IPS DF 6.9 (cell line): ENCODE results near the gene PER2.

Experiments
- DNase-seq: peaks from one replicate; pipeline ENCODE4 v3.0.0-alpha.2; 2013; ENCODE audit warnings: low read depth, low spot score
- H3K27ac ChIP-seq: one replicate; pipeline ENCODE4 v1.5.1; 2013; ENCODE audit warnings: low read length, control low read depth
- H3K27me3 ChIP-seq: 2 replicates; pipeline ENCODE4 v1.6.1; 2013; ENCODE audit warnings: mild to moderate bottlenecking, low read length; ENCODE audit not compliant: control insufficient read depth, insufficient read depth
- H3K36me3 ChIP-seq: 2 replicates; pipeline ENCODE4 v1.6.1; 2013; ENCODE audit warnings: low read length; ENCODE audit not compliant: control insufficient read depth, insufficient read depth
- H3K4me1 ChIP-seq: 2 replicates; pipeline ENCODE4 v1.6.1; 2013; ENCODE audit warnings: low read length; ENCODE audit not compliant: control insufficient read depth, insufficient read depth
- H3K4me3 ChIP-seq: 2 replicates; pipeline ENCODE4 v1.5.1; 2013; ENCODE audit warnings: mild to moderate bottlenecking, low read length
- H3K9me3 ChIP-seq: 2 replicates; pipeline ENCODE4 v1.6.1; 2013; ENCODE audit warnings: low read length, inconsistent platforms; ENCODE audit not compliant: control insufficient read depth, insufficient read depth
- WGBS: extraction: QIAGEN DNeasy Blood & Tissue Kit; methylation state at CpG from one replicate; pipeline ENCODE4 v1.1.7; 2013; ENCODE audit warnings: mixed read lengths, missing lambda C conversion rate; ENCODE audit not compliant: insufficient read length, insufficient coverage; 5-methylcytosine and 5-hydroxymethylcytosine counted together

PER2 gene

GRCh38 chr2:238238766-238239542 is 49.5 kb downstream of the PER2 start:
- DNase-seq = no peak
- no peaks in the 10 kb centered on the region for H3K9me3 ChIP-seq
- no CpG with 5 or more reads among the region's 75 CpGs for WGBS
- peak overlapping the region; percentile 86; the same call in 1 of the 2 replicates for H3K4me3 ChIP-seq
- H3K4me1 ChIP-seq = peaks cover 2% of the 10 kb centered on the region
- no peaks in the 10 kb centered on the region for H3K36me3 ChIP-seq
- H3K27me3 ChIP-seq = peaks cover 10% of the 10 kb centered on the region; the same call in 1 of the 2 replicates
- H3K27ac ChIP-seq = no peak overlapping the region

- no peaks in the 10 kb centered on the region; the same call in none of the 2 replicates for H3K4me1 ChIP-seq
- no peak overlapping the region for H3K27ac ChIP-seq
- H3K4me3 ChIP-seq = no peak overlapping the region
- no peak for DNase-seq
- H3K9me3 ChIP-seq = no peaks in the 10 kb centered on the region
- no peaks in the 10 kb centered on the region for H3K36me3 ChIP-seq
- no CpG with 5 or more reads among the region's 5 CpGs for WGBS
- peaks cover 10% of the 10 kb centered on the region; the same call in 1 of the 2 replicates for H3K27me3 ChIP-seq
Observed at GRCh38 chr2:238238311-238238765, 50.1 kb downstream of the PER2 start.

- DNase-seq = no peak
- H3K4me3 ChIP-seq = no peak overlapping the region
- no peaks in the 10 kb centered on the region for H3K9me3 ChIP-seq
- H3K27ac ChIP-seq = no peak overlapping the region
- H3K27me3 ChIP-seq = peaks cover 10% of the 10 kb centered on the region; the same call in 1 of the 2 replicates
- no CpG with 5 or more reads among the region's 11 CpGs for WGBS
- H3K36me3 ChIP-seq = no peaks in the 10 kb centered on the region
- H3K4me1 ChIP-seq = no peaks in the 10 kb centered on the region; the same call in none of the 2 replicates
Observed at GRCh38 chr2:238237431-238238135, 50.8 kb downstream of the PER2 start.

GRCh38 chr2:238236571-238236970 is 51.8 kb downstream of the PER2 start:
- WGBS = no CpG with 5 or more reads among the region's 4 CpGs
- Histone ChIP-seq H3K27ac (no peak overlapping the region), H3K9me3 (no peaks in the 10 kb centered on the region), H3K4me3 (no peak overlapping the region), H3K36me3 (no peaks in the 10 kb centered on the region), H3K4me1 (no peaks in the 10 kb centered on the region; the same call in none of the 2 replicates), H3K27me3 (peaks cover 10% of the 10 kb centered on the region; the same call in 1 of the 2 replicates)
- no peak for DNase-seq

GRCh38 chr2:238235856-238236255 is 52.6 kb downstream of the PER2 start:
- Histone ChIP-seq H3K9me3 (no peaks in the 10 kb centered on the region), H3K27me3 (peaks cover 12% of the 10 kb centered on the region; the same call in 1 of the 2 replicates), H3K27ac (no peak overlapping the region), H3K36me3 (no peaks in the 10 kb centered on the region), H3K4me3 (no peak overlapping the region), H3K4me1 (peaks cover 1% of the 10 kb centered on the region)
- WGBS = no CpG with 5 or more reads among the region's 7 CpGs
- DNase-seq = no peak

- H3K36me3 ChIP-seq = no peaks in the 10 kb centered on the region
- no peak overlapping the region for H3K4me3 ChIP-seq
- no peak for DNase-seq
- peaks cover 17% of the 10 kb centered on the region; the same call in 1 of the 2 replicates for H3K27me3 ChIP-seq
- WGBS = no CpG with 5 or more reads among the region's 11 CpGs
- peaks cover 2% of the 10 kb centered on the region for H3K4me1 ChIP-seq
- no peak overlapping the region for H3K27ac ChIP-seq
- H3K9me3 ChIP-seq = no peaks in the 10 kb centered on the region
Observed at GRCh38 chr2:238235331-238235732, 53.1 kb downstream of the PER2 start.

GRCh38 chr2:238233625-238234024 is 54.8 kb downstream of the PER2 start:
- no CpG with 5 or more reads among the region's 12 CpGs for WGBS
- peaks cover 17% of the 10 kb centered on the region; the same call in 1 of the 2 replicates for H3K27me3 ChIP-seq
- H3K4me1 ChIP-seq = peaks cover 2% of the 10 kb centered on the region; the same call in 1 of the 2 replicates
- H3K9me3 ChIP-seq = no peaks in the 10 kb centered on the region
- H3K36me3 ChIP-seq = no peaks in the 10 kb centered on the region
- no peak overlapping the region for H3K4me3 ChIP-seq
- DNase-seq = no peak
- H3K27ac ChIP-seq = no peak overlapping the region

GRCh38 chr2:238231809-238232208 is 56.6 kb downstream of the PER2 start:
- no CpG with 5 or more reads among the region's 21 CpGs for WGBS
- DNase-seq = no peak
- Histone ChIP-seq H3K4me1 (peaks cover 2% of the 10 kb centered on the region; the same call in 1 of the 2 replicates), H3K27me3 (peaks cover 10% of the 10 kb centered on the region; the same call in 1 of the 2 replicates), H3K9me3 (no peaks in the 10 kb centered on the region), H3K36me3 (no peaks in the 10 kb centered on the region), H3K4me3 (no peak overlapping the region), H3K27ac (no peak overlapping the region)

- peak overlapping the region; percentile 34 for H3K4me3 ChIP-seq
Observed at GRCh38 chr2:238231251-238231793, 57.1 kb downstream of the PER2 start.

GRCh38 chr2:238230699-238231098 is 57.7 kb downstream of the PER2 start:
- H3K27ac ChIP-seq = no peak overlapping the region
- peak overlapping the region; percentile 34; the same call in 1 of the 2 replicates for H3K4me3 ChIP-seq
- peaks cover 2% of the 10 kb centered on the region; the same call in 1 of the 2 replicates for H3K4me1 ChIP-seq
- WGBS = no CpG with 5 or more reads among the region's 5 CpGs
- no peaks in the 10 kb centered on the region for H3K36me3 ChIP-seq
- no peaks in the 10 kb centered on the region for H3K9me3 ChIP-seq
- DNase-seq = no peak
- peaks cover 10% of the 10 kb centered on the region; the same call in 1 of the 2 replicates for H3K27me3 ChIP-seq

More at GRCh38 chr2:238231251-238231793, 57.1 kb downstream of the PER2 start:
- DNase-seq = no peak
- Histone ChIP-seq H3K4me1 (peaks cover 2% of the 10 kb centered on the region; the same call in 1 of the 2 replicates), H3K27me3 (peaks cover 10% of the 10 kb centered on the region; the same call in 1 of the 2 replicates), H3K27ac (no peak overlapping the region), H3K9me3 (no peaks in the 10 kb centered on the region), H3K36me3 (no peaks in the 10 kb centered on the region)
- WGBS = no CpG with 5 or more reads among the region's 46 CpGs
